Erythroblast (primary cell): ENCODE measurements around the gene NEK11.

Source experiments
- GATA1 ChIP-seq: IDR thresholded peaks from 2 replicates; pipeline ENCODE4 v1.6.1; 2011; ENCODE audit warnings: low read depth, mild to moderate bottlenecking, control low read depth, low read length, moderate library complexity
- POLR2A ChIP-seq: IDR thresholded peaks from 2 replicates; pipeline ENCODE4 v1.6.1; 2011; ENCODE audit warnings: mild to moderate bottlenecking, low read length

GRCh38 chr3:130991126-130991525 lies 35.6 kb upstream of the NEK11 start:
- no peak for TF ChIP-seq GATA1
- TF ChIP-seq POLR2A: no peak
